Measurements from ENCODE around the gene KPTN. TPM values are rescaled to one million over a fixed set of nuclear protein-coding genes. Genes with fewer than 3 reads are reported as not detected.

KPTN gene
- total RNA-seq, 1 experiment from 2014 or later, result 23.8 TPM

DNA sequence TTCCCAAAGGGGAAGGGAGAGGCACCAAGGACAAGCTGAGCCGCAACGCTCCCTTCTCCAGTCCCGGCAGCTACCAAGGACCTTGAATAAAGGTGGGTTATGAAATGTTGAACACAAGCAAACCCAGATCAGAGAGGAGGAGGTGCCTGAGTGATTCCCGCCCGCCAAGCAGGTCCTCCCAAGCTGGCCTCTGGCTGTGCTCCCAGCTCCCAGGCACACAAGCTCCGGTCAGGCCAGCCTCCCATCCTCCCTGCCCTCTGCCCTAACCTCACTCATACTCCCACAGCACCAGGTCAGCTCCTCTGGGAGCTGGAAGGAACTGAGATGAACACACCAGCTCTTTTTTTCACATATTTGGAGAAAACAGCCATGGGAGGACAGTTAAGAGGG lies 27.1 kb upstream of the KPTN start:
- ChIA-PET RAD21 (ENCODE audit: low non-redundant PET in 1 of 2, low total read pairs in 2 of 2, uncharacterized antibody in 2 of 2, unreplicated experiment in 2 of 2) (no interaction called here), POLR2A (no interaction called here), CTCF (no interaction called here)
- no peak overlapping the region for H3K4me2 ChIP-seq (ENCODE audit: low read length)
- DNase-seq (ENCODE audit: low read depth, low spot score) (no peak), ATAC-seq (no peak)
- no peaks in the 10 kb centered on the region for H4K20me1 ChIP-seq (ENCODE audit: insufficient read depth)
- no peaks in the 10 kb centered on the region for H3K9me2 ChIP-seq (ENCODE audit: insufficient read depth)
- intact Hi-C loops (cut with micrococcal nuclease), result no loop called here
- no peak overlapping the region for H3K27ac ChIP-seq (ENCODE audit: low read depth, low read length)
- no peak for TF ChIP-seq MAX (IDR thresholded peaks at IDR 0.05)
- TF ChIP-seq POLR2AphosphoS5 (IDR thresholded peaks at IDR 0.05; ENCODE audit: low read depth, low read length), result no peak
- TF ChIP-seq SIN3A (IDR thresholded peaks at IDR 0.05; ENCODE audit: low read depth), result no peak
- TF ChIP-seq JUND (IDR thresholded peaks at IDR 0.05), result no peak
- TF ChIP-seq EZH2phosphoT487 (IDR thresholded peaks at IDR 0.05; ENCODE audit: borderline replicate concordance), result no peak
- no peak for TF ChIP-seq ZNF274 (IDR thresholded peaks at IDR 0.05; ENCODE audit: low read depth, low read length)
- no peak for TF ChIP-seq ZFX (IDR thresholded peaks at IDR 0.05)
- TF ChIP-seq, protein P1, sequence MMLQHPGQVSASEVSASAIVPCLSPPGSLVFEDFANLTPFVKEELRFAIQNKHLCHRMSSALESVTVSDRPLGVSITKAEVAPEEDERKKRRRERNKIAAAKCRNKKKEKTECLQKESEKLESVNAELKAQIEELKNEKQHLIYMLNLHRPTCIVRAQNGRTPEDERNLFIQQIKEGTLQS (IDR thresholded peaks at IDR 0.05), result no peak
- no peak for TF ChIP-seq ZBTB33 (IDR thresholded peaks at IDR 0.05; ENCODE audit: extremely low read depth, insufficient replicate concordance, low read length)
- no peak for TF ChIP-seq TCF7L2 (IDR thresholded peaks at IDR 0.05; ENCODE audit: borderline replicate concordance, extremely low read depth, insufficient read depth, insufficient read length)
- TF ChIP-seq CBX3 (IDR thresholded peaks at IDR 0.05; ENCODE audit: low read depth), result no peak
- no peak for TF ChIP-seq SP1 (IDR thresholded peaks at IDR 0.05; ENCODE audit: low read depth)
- no peak for TF ChIP-seq SRF (IDR thresholded peaks at IDR 0.05; ENCODE audit: low read depth)
- TF ChIP-seq, protein P2, sequence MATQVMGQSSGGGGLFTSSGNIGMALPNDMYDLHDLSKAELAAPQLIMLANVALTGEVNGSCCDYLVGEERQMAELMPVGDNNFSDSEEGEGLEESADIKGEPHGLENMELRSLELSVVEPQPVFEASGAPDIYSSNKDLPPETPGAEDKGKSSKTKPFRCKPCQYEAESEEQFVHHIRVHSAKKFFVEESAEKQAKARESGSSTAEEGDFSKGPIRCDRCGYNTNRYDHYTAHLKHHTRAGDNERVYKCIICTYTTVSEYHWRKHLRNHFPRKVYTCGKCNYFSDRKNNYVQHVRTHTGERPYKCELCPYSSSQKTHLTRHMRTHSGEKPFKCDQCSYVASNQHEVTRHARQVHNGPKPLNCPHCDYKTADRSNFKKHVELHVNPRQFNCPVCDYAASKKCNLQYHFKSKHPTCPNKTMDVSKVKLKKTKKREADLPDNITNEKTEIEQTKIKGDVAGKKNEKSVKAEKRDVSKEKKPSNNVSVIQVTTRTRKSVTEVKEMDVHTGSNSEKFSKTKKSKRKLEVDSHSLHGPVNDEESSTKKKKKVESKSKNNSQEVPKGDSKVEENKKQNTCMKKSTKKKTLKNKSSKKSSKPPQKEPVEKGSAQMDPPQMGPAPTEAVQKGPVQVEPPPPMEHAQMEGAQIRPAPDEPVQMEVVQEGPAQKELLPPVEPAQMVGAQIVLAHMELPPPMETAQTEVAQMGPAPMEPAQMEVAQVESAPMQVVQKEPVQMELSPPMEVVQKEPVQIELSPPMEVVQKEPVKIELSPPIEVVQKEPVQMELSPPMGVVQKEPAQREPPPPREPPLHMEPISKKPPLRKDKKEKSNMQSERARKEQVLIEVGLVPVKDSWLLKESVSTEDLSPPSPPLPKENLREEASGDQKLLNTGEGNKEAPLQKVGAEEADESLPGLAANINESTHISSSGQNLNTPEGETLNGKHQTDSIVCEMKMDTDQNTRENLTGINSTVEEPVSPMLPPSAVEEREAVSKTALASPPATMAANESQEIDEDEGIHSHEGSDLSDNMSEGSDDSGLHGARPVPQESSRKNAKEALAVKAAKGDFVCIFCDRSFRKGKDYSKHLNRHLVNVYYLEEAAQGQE (IDR thresholded peaks at IDR 0.05; ENCODE audit: low read depth), result no peak
- no peak for TF ChIP-seq YY1 (IDR thresholded peaks at IDR 0.05; ENCODE audit: extremely low read depth, insufficient replicate concordance, low read depth, low read length)
- TF ChIP-seq POLR2A (IDR thresholded peaks at IDR 0.05; ENCODE audit: borderline replicate concordance, extremely low read depth, insufficient read depth, insufficient read length), result no peak
- TF ChIP-seq FOSL1 (IDR thresholded peaks at IDR 0.05; ENCODE audit: low read depth), result no peak
- TF ChIP-seq EZH2 (IDR thresholded peaks at IDR 0.05), result no peak
- TF ChIP-seq, protein P3, sequence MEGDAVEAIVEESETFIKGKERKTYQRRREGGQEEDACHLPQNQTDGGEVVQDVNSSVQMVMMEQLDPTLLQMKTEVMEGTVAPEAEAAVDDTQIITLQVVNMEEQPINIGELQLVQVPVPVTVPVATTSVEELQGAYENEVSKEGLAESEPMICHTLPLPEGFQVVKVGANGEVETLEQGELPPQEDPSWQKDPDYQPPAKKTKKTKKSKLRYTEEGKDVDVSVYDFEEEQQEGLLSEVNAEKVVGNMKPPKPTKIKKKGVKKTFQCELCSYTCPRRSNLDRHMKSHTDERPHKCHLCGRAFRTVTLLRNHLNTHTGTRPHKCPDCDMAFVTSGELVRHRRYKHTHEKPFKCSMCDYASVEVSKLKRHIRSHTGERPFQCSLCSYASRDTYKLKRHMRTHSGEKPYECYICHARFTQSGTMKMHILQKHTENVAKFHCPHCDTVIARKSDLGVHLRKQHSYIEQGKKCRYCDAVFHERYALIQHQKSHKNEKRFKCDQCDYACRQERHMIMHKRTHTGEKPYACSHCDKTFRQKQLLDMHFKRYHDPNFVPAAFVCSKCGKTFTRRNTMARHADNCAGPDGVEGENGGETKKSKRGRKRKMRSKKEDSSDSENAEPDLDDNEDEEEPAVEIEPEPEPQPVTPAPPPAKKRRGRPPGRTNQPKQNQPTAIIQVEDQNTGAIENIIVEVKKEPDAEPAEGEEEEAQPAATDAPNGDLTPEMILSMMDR (IDR thresholded peaks at IDR 0.05 in 2 of 3, conservative IDR thresholded peaks at IDR 0.05 in 1 of 3; ENCODE audit: borderline replicate concordance in 1 of 3, insufficient read depth in 1 of 3, low read depth in 2 of 3, low read length in 2 of 3), result no peak
- peaks cover 55% of the 10 kb centered on the region for H3K79me2 ChIP-seq (ENCODE audit: insufficient read depth, low read length)
- no peaks in the 10 kb centered on the region for H3K27me3 ChIP-seq (ENCODE audit: insufficient read depth, low read length)
- no peak overlapping the region for H3K4me3 ChIP-seq (replicated peaks in 1 of 2; ENCODE audit: low read depth in 1 of 2, low read length in 2 of 2)
- H3K9me3 ChIP-seq (ENCODE audit: control insufficient read depth in 1 of 2, insufficient read depth in 1 of 2, low read depth in 1 of 2, low read length in 2 of 2), result no peaks in the 10 kb centered on the region
- BruUV-seq (replicated peaks), result no TSS peak
- H2AFZ ChIP-seq (ENCODE audit: low read depth, low read length, poor library complexity, severe bottlenecking), result no peak overlapping the region
- H3K4me1 ChIP-seq (ENCODE audit: control insufficient read depth in 1 of 2, insufficient read depth in 2 of 2, low read length in 2 of 2), result peaks cover 7 to 24% of the 10 kb centered on the region in 2 experiments; a peak in 3 of 4 replicates
- no peak overlapping the region for H3K9ac ChIP-seq (ENCODE audit: low read length)
- no peaks in the 10 kb centered on the region for H3K36me3 ChIP-seq (ENCODE audit: control insufficient read depth in 1 of 2, insufficient read depth in 2 of 2, low read length in 2 of 2)

All from HCT116 (cell line).